ENCODE results near the gene PPP1R11.
"Not testable (repeated sequence)": the region's sequence is repeated elsewhere in the genome, so short reads cannot be mapped to it uniquely, and the experiment has no call there.

GRCh38 chr6:30033440-30033839, 33.6 kb upstream of the PPP1R11 start:
- TF ChIP-seq EP300 (IDR thresholded peaks at IDR 0.05); POLR2A (IDR thresholded peaks at IDR 0.05; ENCODE audit: low read depth); CTCF (IDR thresholded peaks at IDR 0.05): not testable (repeated sequence)

Measured in esophagus muscularis mucosa (tissue), 4 donors.